H9 (cell line): ENCODE data around the gene ERP27. TPM values are rescaled to one million over a fixed set of nuclear protein-coding genes. Genes with fewer than 3 reads are reported as not detected.

Experiments
- DNase-seq: peaks from one replicate; pipeline ENCODE4 v3.0.0-alpha.2; 2017
- H2AFZ ChIP-seq: one replicate; pipeline ENCODE4 v1.6.1; 2013; ENCODE audit warnings: mild to moderate bottlenecking, low read length, control low read depth, moderate library complexity
- H2AK5ac ChIP-seq: 2 replicates; pipeline ENCODE4 v1.6.1; 2013; ENCODE audit warnings: low read length, control low read depth, mixed read lengths; ENCODE audit not compliant: insufficient read length
- H2BK120ac ChIP-seq: one replicate; pipeline ENCODE4 v1.6.1; 2013; ENCODE audit warnings: low read depth, mild to moderate bottlenecking, low read length, control low read depth, inconsistent platforms; ENCODE audit not compliant: poor library complexity, severe bottlenecking
- H2BK12ac ChIP-seq: 2 replicates; pipeline ENCODE4 v1.6.1; 2013; ENCODE audit warnings: low read length, control low read depth, mixed read lengths, low read depth; ENCODE audit not compliant: insufficient read length
- H2BK15ac ChIP-seq: 2 replicates; pipeline ENCODE4 v1.6.1; 2013; ENCODE audit warnings: low read depth, low read length, control low read depth
- H2BK20ac ChIP-seq: one replicate; pipeline ENCODE4 v1.6.1; 2013; ENCODE audit warnings: low read depth, mild to moderate bottlenecking, low read length, control low read depth, inconsistent platforms; ENCODE audit not compliant: poor library complexity, severe bottlenecking
- H2BK5ac ChIP-seq: 2 replicates; pipeline ENCODE4 v1.6.1; 2013; ENCODE audit warnings: low read length, control low read depth, mixed read lengths; ENCODE audit not compliant: insufficient read length
- H3K14ac ChIP-seq: 2 replicates; pipeline ENCODE4 v1.6.1; 2013; ENCODE audit warnings: low read length, control low read depth; ENCODE audit not compliant: insufficient read depth
- H3K18ac ChIP-seq: 2 replicates; pipeline ENCODE4 v1.6.1; 2013; ENCODE audit warnings: low read depth, mild to moderate bottlenecking, mixed read lengths, low read length, control low read depth; ENCODE audit not compliant: insufficient read length
- H3K23ac ChIP-seq: 2 replicates; pipeline ENCODE4 v1.6.1; 2013; ENCODE audit warnings: low read length, control low read depth, mixed read lengths, low read depth; ENCODE audit not compliant: insufficient read length
- H3K23me2 ChIP-seq: 2 replicates; pipeline ENCODE4 v1.6.1; 2013; ENCODE audit warnings: low read depth, mild to moderate bottlenecking, mixed read lengths, low read length, control low read depth; ENCODE audit not compliant: insufficient read length, poor library complexity, severe bottlenecking
- H3K27ac ChIP-seq: 2 replicates; pipeline ENCODE4 v1.5.1; 2013; ENCODE audit warnings: low read length, control low read depth, mixed read lengths, low read depth; ENCODE audit not compliant: insufficient read length
- H3K27me3 ChIP-seq: 2 replicates; pipeline ENCODE4 v1.6.1; 2013; ENCODE audit warnings: low read length, control low read depth, inconsistent platforms; ENCODE audit not compliant: insufficient read depth
- H3K4ac ChIP-seq: 2 replicates; pipeline ENCODE4 v1.6.1; 2013; ENCODE audit warnings: low read depth, mild to moderate bottlenecking, control low read depth, inconsistent platforms, low read length, moderate library complexity
- H3K4me1 ChIP-seq: 2 replicates; pipeline ENCODE4 v1.6.1; 2013; ENCODE audit warnings: low read length, control low read depth, inconsistent platforms; ENCODE audit not compliant: insufficient read depth
- H3K4me2 ChIP-seq: 2 replicates; pipeline ENCODE4 v1.6.1; 2013; ENCODE audit warnings: low read length, control low read depth, mixed read lengths; ENCODE audit not compliant: insufficient read length, insufficient read depth
- H3K56ac ChIP-seq: 2 replicates; pipeline ENCODE4 v1.6.1; 2013; ENCODE audit warnings: low read depth, mild to moderate bottlenecking, mixed read lengths, low read length, control low read depth; ENCODE audit not compliant: insufficient read length
- H3K79me1 ChIP-seq: 2 replicates; pipeline ENCODE4 v1.6.1; 2013; ENCODE audit warnings: low read depth, mild to moderate bottlenecking, moderate library complexity, low read length, control low read depth, inconsistent platforms; ENCODE audit not compliant: insufficient read depth, poor library complexity, severe bottlenecking
- H3K79me2 ChIP-seq: 2 replicates; pipeline ENCODE4 v1.6.1; 2013; ENCODE audit warnings: low read length, control low read depth, inconsistent platforms; ENCODE audit not compliant: insufficient read depth
- H3K9ac ChIP-seq: 2 replicates; pipeline ENCODE4 v1.6.1; 2013; ENCODE audit warnings: low read length, control low read depth, mixed read lengths; ENCODE audit not compliant: insufficient read length; ENCODE audit errors: extremely low read depth
- H3K9me3 ChIP-seq: one replicate; pipeline ENCODE4 v1.6.1; 2013; ENCODE audit warnings: low read depth, low read length, inconsistent platforms; ENCODE audit not compliant: control insufficient read depth
- H3T11ph ChIP-seq: one replicate; pipeline ENCODE4 v1.6.1; 2013; ENCODE audit warnings: mild to moderate bottlenecking, low read length, control low read depth, inconsistent platforms
- H4K20me1 ChIP-seq: one replicate; pipeline ENCODE4 v1.6.1; 2013; ENCODE audit not compliant: control insufficient read depth, insufficient read length, insufficient read depth
- H4K5ac ChIP-seq: 2 replicates; pipeline ENCODE4 v1.6.1; 2013; ENCODE audit warnings: low read depth, mild to moderate bottlenecking, mixed read lengths, low read length, control low read depth; ENCODE audit not compliant: insufficient read length
- H4K8ac ChIP-seq: replicated peaks from 2 replicates; pipeline ENCODE4 v1.6.1; 2013; ENCODE audit warnings: low read length, control low read depth, mixed read lengths, low read depth; ENCODE audit not compliant: insufficient read length
- H4K91ac ChIP-seq: 2 replicates; pipeline ENCODE4 v1.6.1; 2013; ENCODE audit warnings: low read depth, mild to moderate bottlenecking, moderate library complexity, mixed read lengths, low read length, control low read depth; ENCODE audit not compliant: insufficient read length
- H3K27ac Mint-ChIP-seq, 3 experiments: 2 replicates in 2 of 3; 3 replicates in 1 of 3; pipeline ENCODE4 v1.8.0; 2020 to 2021; ENCODE audit warnings: mixed read lengths in 3 of 3, mild to moderate bottlenecking in 1 of 3, moderate library complexity in 1 of 3
- H3K27me3 Mint-ChIP-seq: 2 replicates; pipeline ENCODE4 v1.8.0; 2021; ENCODE audit warnings: low read depth, mild to moderate bottlenecking, moderate library complexity, mixed read lengths
- H3K36me3 Mint-ChIP-seq, 3 experiments: 2 replicates in 2 of 3; 3 replicates in 1 of 3; pipeline ENCODE4 v1.8.0; 2020 to 2021; ENCODE audit warnings: low read depth in 3 of 3, mixed read lengths in 3 of 3; ENCODE audit not compliant: insufficient read depth in 1 of 3
- H3K4me1 Mint-ChIP-seq, 2 experiments: 2 replicates each; pipeline ENCODE4 v1.8.0; 2020; ENCODE audit warnings: mixed read lengths in 2 of 2
- H3K4me3 Mint-ChIP-seq, 2 experiments: 2 replicates in 1 of 2; 3 replicates in 1 of 2; pipeline ENCODE4 v1.8.0; 2020 to 2021; ENCODE audit warnings: mild to moderate bottlenecking in 2 of 2, mixed read lengths in 2 of 2, moderate library complexity in 1 of 2
- H3K9me3 Mint-ChIP-seq, 2 experiments: 2 replicates in 1 of 2; 3 replicates in 1 of 2; pipeline ENCODE4 v1.8.0; 2020; ENCODE audit warnings: mild to moderate bottlenecking in 2 of 2, mixed read lengths in 2 of 2, moderate library complexity in 1 of 2
- WGBS: extraction: QIAGEN DNeasy Blood & Tissue Kit; methylation state at CpG from one replicate; pipeline ENCODE4 v1.1.7; 2013; ENCODE audit warnings: missing lambda C conversion rate, low lambda C conversion rate, mixed read lengths; ENCODE audit not compliant: insufficient read length; ENCODE audit errors: extremely low coverage; 5-methylcytosine and 5-hydroxymethylcytosine counted together
- total RNA-seq: library from RNA; stranded (reverse); gene quantifications from 2 replicates; pipeline ENCODE4 v1.2.1, GENCODE V29; 2021
- TF ChIP-seq, protein P1 (sequence below): fragments of 200-600 bp; sonication (generic); conservative IDR thresholded peaks from 3 replicates; pipeline ENCODE4 v1.8.0; 2021; ENCODE audit warnings: antibody characterized with exemption, mild to moderate bottlenecking

The ERP27 gene
- total RNA-seq, 1 experiment from 2014 or later = not detected

DNA sequence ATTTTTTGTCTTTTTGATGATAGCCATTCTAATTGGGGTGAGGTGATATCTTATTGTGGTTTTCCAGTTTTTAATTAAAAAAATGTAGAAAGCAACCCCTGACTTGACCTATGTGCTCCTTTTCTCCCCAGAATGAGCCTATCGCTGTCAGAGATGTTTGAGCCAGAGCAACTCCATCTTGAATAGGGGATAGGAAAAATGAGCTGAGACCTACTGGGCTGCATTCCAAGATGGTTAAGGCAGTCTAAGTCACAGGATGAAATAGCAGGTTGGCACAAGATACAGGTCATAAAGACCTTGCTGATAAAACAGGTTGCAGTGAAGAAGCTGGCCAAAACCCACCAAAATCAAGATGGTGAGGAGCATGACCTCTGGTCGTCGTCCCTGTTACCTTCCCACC, 13.8 kb downstream of the ERP27 start:
- Histone ChIP-seq H2BK5ac (no peak overlapping the region), H2BK12ac (no peak overlapping the region), H3K79me2 (no peaks in the 10 kb centered on the region; the same call in 1 of the 2 replicates), H3K27me3 (no peaks in the 10 kb centered on the region), H3K23me2 (no peaks in the 10 kb centered on the region), H2BK20ac (no peak overlapping the region), H3K9me3 (no peaks in the 10 kb centered on the region), H3K56ac (no peak overlapping the region), H3K23ac (no peak overlapping the region), H3K4me1 (no peaks in the 10 kb centered on the region), H4K91ac (no peak overlapping the region), H3T11ph (no peak overlapping the region), H2BK15ac (no peak overlapping the region), H3K18ac (no peak overlapping the region), H4K20me1 (no peaks in the 10 kb centered on the region), H3K14ac (no peak overlapping the region), H3K27ac (no peak overlapping the region), H2BK120ac (no peak overlapping the region), H3K9ac (no peak overlapping the region), H3K4ac (no peak overlapping the region), H4K8ac (no peak overlapping the region), H2AFZ (no peak overlapping the region), H2AK5ac (no peak overlapping the region), H4K5ac (no peak overlapping the region), H3K4me2 (no peak overlapping the region), H3K79me1 (no peaks in the 10 kb centered on the region)
- WGBS = no CpG with 5 or more reads among the region's 3 CpGs
- TF ChIP-seq, protein P1, sequence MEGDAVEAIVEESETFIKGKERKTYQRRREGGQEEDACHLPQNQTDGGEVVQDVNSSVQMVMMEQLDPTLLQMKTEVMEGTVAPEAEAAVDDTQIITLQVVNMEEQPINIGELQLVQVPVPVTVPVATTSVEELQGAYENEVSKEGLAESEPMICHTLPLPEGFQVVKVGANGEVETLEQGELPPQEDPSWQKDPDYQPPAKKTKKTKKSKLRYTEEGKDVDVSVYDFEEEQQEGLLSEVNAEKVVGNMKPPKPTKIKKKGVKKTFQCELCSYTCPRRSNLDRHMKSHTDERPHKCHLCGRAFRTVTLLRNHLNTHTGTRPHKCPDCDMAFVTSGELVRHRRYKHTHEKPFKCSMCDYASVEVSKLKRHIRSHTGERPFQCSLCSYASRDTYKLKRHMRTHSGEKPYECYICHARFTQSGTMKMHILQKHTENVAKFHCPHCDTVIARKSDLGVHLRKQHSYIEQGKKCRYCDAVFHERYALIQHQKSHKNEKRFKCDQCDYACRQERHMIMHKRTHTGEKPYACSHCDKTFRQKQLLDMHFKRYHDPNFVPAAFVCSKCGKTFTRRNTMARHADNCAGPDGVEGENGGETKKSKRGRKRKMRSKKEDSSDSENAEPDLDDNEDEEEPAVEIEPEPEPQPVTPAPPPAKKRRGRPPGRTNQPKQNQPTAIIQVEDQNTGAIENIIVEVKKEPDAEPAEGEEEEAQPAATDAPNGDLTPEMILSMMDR = no peak
- Mint-ChIP-seq H3K27ac (no peak overlapping the region), H3K4me1 (peaks cover 7% of the 10 kb centered on the region in 2 experiments), H3K27me3 (no peaks in the 10 kb centered on the region), H3K4me3 (no peak overlapping the region), H3K36me3 (no peaks in the 10 kb centered on the region), H3K9me3 (no peaks in the 10 kb centered on the region)
- no peak for DNase-seq
